GM19239 (cell line): ENCODE data around the gene WDPCP.
"Not testable (repeated sequence)": the region's sequence is repeated elsewhere in the genome, so short reads cannot be mapped to it uniquely, and the experiment has no call there.

Experiments
- DNase-seq: peaks from one replicate; pipeline ENCODE4 v3.0.0; 2011; ENCODE audit warnings: low spot score; ENCODE audit not compliant: insufficient read length
- FAIRE-seq: peaks from 2 replicates; lab custom pipeline; 2011; peaks lifted over from hg19 to GRCh38; lab: Jason Lieb, UNC

WDPCP gene

DNA sequence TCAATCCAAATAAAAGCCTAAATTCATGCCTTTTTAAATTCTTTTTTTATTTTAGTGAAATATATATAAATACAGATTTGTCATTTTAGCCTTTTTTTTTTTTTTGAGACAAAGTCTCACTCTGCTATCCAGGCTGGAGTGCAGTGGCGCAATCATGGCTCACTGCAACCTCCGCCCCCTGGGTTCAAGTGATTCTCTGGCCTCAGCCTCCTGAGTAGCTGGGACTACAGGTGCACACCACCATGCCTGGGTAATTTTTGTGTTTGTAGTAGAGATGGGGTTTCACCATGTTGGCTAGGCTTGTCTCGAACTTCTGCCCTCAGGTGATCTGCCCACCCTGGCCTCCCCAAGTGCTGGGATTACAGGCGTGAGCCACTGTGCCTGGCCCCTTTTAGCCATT lies 513.9 kb downstream of the WDPCP start:
- not testable (repeated sequence) for FAIRE-seq, DNase-seq

DNA sequence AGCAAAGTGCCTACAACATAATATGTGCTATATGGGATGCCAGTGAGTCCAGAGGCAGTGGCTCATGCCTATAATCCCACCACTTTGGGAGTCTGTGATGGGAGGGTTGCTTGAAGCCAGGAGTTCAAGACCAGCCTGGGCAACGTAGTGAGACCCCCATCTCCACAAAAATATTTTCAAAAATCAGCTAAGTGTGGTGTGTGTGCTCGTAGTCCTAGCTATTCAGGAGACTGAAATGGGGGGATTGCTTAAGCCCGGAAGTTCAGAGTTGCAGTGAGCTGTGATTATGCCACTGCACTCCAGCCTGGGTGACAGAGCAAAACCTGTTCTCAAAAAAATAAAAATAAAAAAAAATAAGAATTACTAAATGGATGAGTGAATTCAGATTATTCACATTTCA lies 514.3 kb downstream of the WDPCP start:
- FAIRE-seq (no peak), DNase-seq (no peak)

DNA sequence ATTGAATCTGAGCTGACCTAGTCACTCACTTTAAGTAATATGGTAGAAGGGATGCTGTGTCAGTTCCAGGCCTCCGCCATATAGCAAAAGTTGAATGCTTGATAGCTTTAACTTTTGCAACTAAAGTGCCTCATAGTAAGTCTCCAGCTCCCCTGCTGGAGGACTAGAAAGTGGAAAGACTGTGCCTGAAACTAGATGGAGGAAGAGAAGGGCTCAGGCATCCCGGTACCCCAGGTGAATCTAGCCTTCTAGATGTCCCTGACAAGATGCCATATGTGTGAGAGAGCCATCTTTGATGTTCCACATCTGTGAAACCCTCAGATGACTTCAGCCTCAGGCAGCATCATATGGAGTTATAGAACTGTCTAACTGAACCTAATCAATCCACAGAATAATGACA lies 516.6 kb downstream of the WDPCP start:
- no peak for DNase-seq
- FAIRE-seq = no peak
